Measurements from ENCODE around the gene TYW1B. TPM values are rescaled to one million over a fixed set of nuclear protein-coding genes. Genes with fewer than 3 reads are reported as not detected.
"Not testable (repeated sequence)": the region's sequence is repeated elsewhere in the genome, so short reads cannot be mapped to it uniquely, and the experiment has no call there.

TYW1B gene
- total and polyA plus RNA-seq, 2 of the 4 experiments (the other 2 are of a cell fraction): 1.0 to 1.8 TPM

DNA sequence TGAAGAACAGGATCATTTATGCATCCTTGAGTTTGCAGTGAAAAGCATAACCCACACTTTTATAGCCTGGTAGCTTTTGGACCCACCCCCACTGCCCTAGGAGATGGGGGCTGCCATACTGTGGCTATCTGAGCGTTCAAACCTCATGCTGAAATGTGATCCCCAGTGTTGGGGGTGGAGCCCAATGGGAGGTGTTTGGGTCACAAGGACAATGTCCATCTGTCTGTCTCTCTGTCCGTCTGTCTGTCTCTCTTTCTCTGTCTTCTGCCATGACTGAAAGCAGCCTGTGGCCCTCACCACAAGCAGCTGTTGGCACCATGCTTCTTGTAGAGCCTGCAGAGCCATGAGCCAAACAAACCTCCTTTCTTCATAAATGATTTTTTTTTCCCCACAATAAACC, 207.1 kb downstream of the TYW1B start:
- H3K4me3 ChIP-seq (ENCODE audit: insufficient read depth, low read depth, low read length); POLR2A ChIA-PET (ENCODE audit: unreplicated experiment); ATAC-seq (ENCODE audit: low read depth): not testable (repeated sequence)

DNA sequence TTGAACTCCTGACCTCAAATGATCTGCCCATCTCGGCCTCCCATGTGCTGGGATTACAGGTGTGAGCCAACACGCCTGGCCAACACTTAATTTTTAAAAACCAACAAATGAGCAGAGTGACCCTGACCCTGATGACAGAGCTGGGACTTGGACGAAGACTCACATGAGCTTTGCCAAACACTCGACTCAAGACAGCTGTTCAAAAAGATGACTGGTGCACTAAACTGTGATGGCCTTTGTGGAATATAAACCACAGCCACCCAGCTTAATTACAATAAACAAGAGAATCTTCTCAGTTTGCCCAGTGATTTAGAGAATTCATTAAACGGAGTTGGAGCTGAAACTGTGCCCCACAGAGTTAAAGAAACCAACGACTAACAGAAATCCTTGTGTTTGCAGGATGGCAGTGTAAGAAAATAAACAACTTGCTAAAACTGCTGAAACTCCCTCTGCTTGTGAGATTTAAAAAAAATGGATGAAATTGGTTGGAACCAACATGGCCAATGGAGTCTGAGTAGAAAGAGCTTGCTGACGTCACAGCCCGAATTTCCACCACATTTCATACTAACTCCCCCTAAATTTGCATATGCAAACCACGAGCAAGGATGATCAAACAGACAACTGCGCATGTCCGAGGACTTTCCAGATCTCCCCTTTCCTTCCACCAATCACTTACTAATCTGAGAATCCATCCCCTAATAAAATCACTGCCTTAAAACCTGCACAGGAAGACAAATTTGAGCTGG, 209.4 kb downstream of the TYW1B start:
- H2AK5ac ChIP-seq (ENCODE audit: low read depth, low read length); DNase-seq; POLR2A ChIA-PET (ENCODE audit: unreplicated experiment); H2AFZ ChIP-seq (replicated peaks; ENCODE audit: low read length, poor library complexity); H3K14ac ChIP-seq (replicated peaks; ENCODE audit: low read depth, low read length); H3K36me3 ChIP-seq (ENCODE audit: control insufficient read depth, insufficient read depth, low read length); H3K23ac ChIP-seq (ENCODE audit: low read depth, low read length); H3K4me1 ChIP-seq (ENCODE audit: control insufficient read depth, insufficient read depth, low read length); intact Hi-C loops (cut with micrococcal nuclease); H3K9ac ChIP-seq (ENCODE audit: low read depth, low read length); H3K79me1 ChIP-seq (ENCODE audit: low read depth in 1 of 2, low read length in 2 of 2); H3K4ac ChIP-seq (ENCODE audit: low read depth, low read length); dilution Hi-C loops (cut with HindIII; ENCODE audit: low sequenced_read_pairs, unreplicated experiment); H4K91ac ChIP-seq (ENCODE audit: insufficient read depth, low read depth, low read length); H4K8ac ChIP-seq (ENCODE audit: low read depth in 2 of 2, low read length in 2 of 2); H3K27me3 ChIP-seq (ENCODE audit: control insufficient read depth, insufficient read depth, low read length); H3K4me3 ChIP-seq (ENCODE audit: insufficient read depth, low read depth, low read length); H3K9me1 ChIP-seq (ENCODE audit: insufficient read depth, low read length); H3K4me2 ChIP-seq (ENCODE audit: low read depth, low read length); H2BK5ac ChIP-seq (ENCODE audit: low read depth, low read length, poor library complexity, severe bottlenecking); BruUV-seq (replicated peaks); H4K20me1 ChIP-seq (ENCODE audit: insufficient read depth, low read length); H3K56ac ChIP-seq (ENCODE audit: extremely low read depth, insufficient read depth, low read length); H2AK9ac ChIP-seq (replicated peaks; ENCODE audit: low read depth, low read length, poor library complexity); H2BK15ac ChIP-seq (ENCODE audit: low read depth, low read length); H3K27ac ChIP-seq (ENCODE audit: insufficient read depth, low read length); H4K5ac ChIP-seq (ENCODE audit: low read depth, low read length); H3K18ac ChIP-seq (ENCODE audit: low read depth, low read length); CTCF ChIA-PET; H2BK120ac ChIP-seq (ENCODE audit: low read depth, low read length); H3K9me3 ChIP-seq (ENCODE audit: control insufficient read depth, insufficient read depth, low read length); in situ Hi-C loops (cut with MboI; ENCODE audit: low sequenced_read_pairs); H2BK20ac ChIP-seq (ENCODE audit: low read depth, low read length): not testable (repeated sequence)
- 83% methylated on average over 1 of the region's 11 CpGs; no CpG with 5 or more reads in 1 of the 2 experiments for WGBS, 2 experiments (ENCODE audit: extremely low coverage in 2 of 2, insufficient read length in 1 of 2)
- ATAC-seq (ENCODE audit: low read depth): peak; percentile 59

More for the DNA sequence above, 207.1 kb downstream of the TYW1B start:
- H2AFZ ChIP-seq (replicated peaks; ENCODE audit: low read length, poor library complexity); BruUV-seq (replicated peaks); H3K4me2 ChIP-seq (ENCODE audit: low read depth, low read length); H3K9me1 ChIP-seq (ENCODE audit: insufficient read depth, low read length); H3K27ac ChIP-seq (ENCODE audit: insufficient read depth, low read length); in situ Hi-C loops (cut with MboI; ENCODE audit: low sequenced_read_pairs); H4K91ac ChIP-seq (ENCODE audit: insufficient read depth, low read depth, low read length); H4K8ac ChIP-seq (ENCODE audit: low read depth in 2 of 2, low read length in 2 of 2); dilution Hi-C loops (cut with HindIII; ENCODE audit: low sequenced_read_pairs, unreplicated experiment); H3K4me1 ChIP-seq (ENCODE audit: control insufficient read depth, insufficient read depth, low read length); H3K9ac ChIP-seq (ENCODE audit: low read depth, low read length); H4K5ac ChIP-seq (ENCODE audit: low read depth, low read length); H2AK5ac ChIP-seq (ENCODE audit: low read depth, low read length); H3K4ac ChIP-seq (ENCODE audit: low read depth, low read length); H3K23ac ChIP-seq (ENCODE audit: low read depth, low read length); H3K14ac ChIP-seq (replicated peaks; ENCODE audit: low read depth, low read length); H3K36me3 ChIP-seq (ENCODE audit: control insufficient read depth, insufficient read depth, low read length); DNase-seq; CTCF ChIA-PET; H2BK15ac ChIP-seq (ENCODE audit: low read depth, low read length); intact Hi-C loops (cut with micrococcal nuclease); H3K79me1 ChIP-seq (ENCODE audit: low read depth in 1 of 2, low read length in 2 of 2); H3K9me3 ChIP-seq (ENCODE audit: control insufficient read depth, insufficient read depth, low read length); H3K18ac ChIP-seq (ENCODE audit: low read depth, low read length); H3K56ac ChIP-seq (ENCODE audit: extremely low read depth, insufficient read depth, low read length); H4K20me1 ChIP-seq (ENCODE audit: insufficient read depth, low read length); H2BK5ac ChIP-seq (ENCODE audit: low read depth, low read length, poor library complexity, severe bottlenecking); H2BK120ac ChIP-seq (ENCODE audit: low read depth, low read length); H2AK9ac ChIP-seq (replicated peaks; ENCODE audit: low read depth, low read length, poor library complexity); H2BK20ac ChIP-seq (ENCODE audit: low read depth, low read length); H3K27me3 ChIP-seq (ENCODE audit: control insufficient read depth, insufficient read depth, low read length): not testable (repeated sequence)
- no CpG with 5 or more reads among the region's 2 CpGs for WGBS, 2 experiments (ENCODE audit: extremely low coverage in 2 of 2, insufficient read length in 1 of 2)

Measured in IMR-90 (cell line).